Tibial artery (tissue), 4 donors: Measurements from ENCODE around the gene CDK5RAP2.

Experiments
- DNase-seq, 2 donors: peaks; one replicate each; pipeline ENCODE4 v3.0.0-alpha.2; 2019
- H3K27ac ChIP-seq, 2 donors: fragments of 200-600 bp; sonication (generic) in 1 of 2; 1 replicate in 1 of 2; 2 replicates in 1 of 2; pipeline ENCODE4 v1.5.1; 2018 to 2019; ENCODE audit warnings: mild to moderate bottlenecking in 1 of 2
- H3K27me3 ChIP-seq, 2 donors: fragments of 200-600 bp; sonication (generic) in 1 of 2; one replicate each; pipeline versions ENCODE4 v1.5.1 to v1.6.0; 2016 to 2019
- H3K36me3 ChIP-seq, 3 donors: fragments of 200-600 bp; sonication (generic) in 2 of 3; one replicate each; pipeline ENCODE4 v1.5.1; 2016 to 2019; ENCODE audit warnings: mild to moderate bottlenecking in 2 of 3
- H3K4me1 ChIP-seq, 4 donors: fragments of 200-600 bp; sonication (generic) in 2 of 4; 1 replicate in 3 of 4; 2 replicates in 1 of 4; pipeline ENCODE4 v1.5.1; 2016 to 2019
- H3K4me3 ChIP-seq, 2 donors: fragments of 200-600 bp; sonication (generic) in 1 of 2; 1 replicate in 1 of 2; 2 replicates in 1 of 2; pipeline ENCODE4 v1.5.1; 2018 to 2019; ENCODE audit warnings: mild to moderate bottlenecking in 2 of 2
- H3K9me3 ChIP-seq, 3 donors: fragments of 200-600 bp; sonication (generic) in 1 of 3; one replicate each; pipeline ENCODE4 v1.5.1; 2016 to 2019
- intact Hi-C: fragments of 100-400 bp; cut with DNase I; formaldehyde crosslinking; loops from one replicate; pipeline ENCODE4 v1.15.0; 2023; ENCODE audit warnings: low total_unique reads
- TF ChIP-seq, protein P1 (sequence below), 2 experiments: fragments of 200-600 bp in 1 of 2; fragments of 450-650 bp in 1 of 2; IDR thresholded peaks; one replicate each; pipeline ENCODE4 v1.5.1; 2017 to 2019; ENCODE audit warnings: antibody characterized with exemption in 2 of 2, mild to moderate bottlenecking in 1 of 2, moderate library complexity in 1 of 2

CDK5RAP2 gene

DNA sequence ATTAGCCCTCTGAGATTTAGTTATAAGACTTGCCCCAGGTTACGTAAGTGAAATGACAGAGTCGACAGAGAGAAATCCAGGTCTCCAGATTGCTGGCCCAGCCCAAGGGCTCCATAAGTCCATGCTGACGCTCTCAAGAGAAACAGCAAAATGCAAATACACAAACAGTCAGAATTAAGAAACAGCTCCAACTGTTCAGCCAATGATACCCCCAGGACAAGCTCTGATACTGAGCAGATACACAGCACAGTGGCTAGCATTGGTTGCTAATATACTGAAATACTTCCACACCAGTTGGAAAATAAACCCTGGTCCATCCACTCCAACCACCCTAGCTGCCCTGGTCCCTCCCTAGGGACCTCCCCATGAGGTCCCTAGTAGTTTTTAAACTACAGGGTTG, 94.2 kb downstream of the CDK5RAP2 start:
- no peaks in the 10 kb centered on the region for H3K27me3 ChIP-seq
- peaks cover 22 to 64% (median 39%) of the 10 kb centered on the region in 3 donors for H3K36me3 ChIP-seq
- H3K9me3 ChIP-seq, result no peaks in the 10 kb centered on the region
- H3K4me3 ChIP-seq, result no peak overlapping the region
- TF ChIP-seq, protein P1, sequence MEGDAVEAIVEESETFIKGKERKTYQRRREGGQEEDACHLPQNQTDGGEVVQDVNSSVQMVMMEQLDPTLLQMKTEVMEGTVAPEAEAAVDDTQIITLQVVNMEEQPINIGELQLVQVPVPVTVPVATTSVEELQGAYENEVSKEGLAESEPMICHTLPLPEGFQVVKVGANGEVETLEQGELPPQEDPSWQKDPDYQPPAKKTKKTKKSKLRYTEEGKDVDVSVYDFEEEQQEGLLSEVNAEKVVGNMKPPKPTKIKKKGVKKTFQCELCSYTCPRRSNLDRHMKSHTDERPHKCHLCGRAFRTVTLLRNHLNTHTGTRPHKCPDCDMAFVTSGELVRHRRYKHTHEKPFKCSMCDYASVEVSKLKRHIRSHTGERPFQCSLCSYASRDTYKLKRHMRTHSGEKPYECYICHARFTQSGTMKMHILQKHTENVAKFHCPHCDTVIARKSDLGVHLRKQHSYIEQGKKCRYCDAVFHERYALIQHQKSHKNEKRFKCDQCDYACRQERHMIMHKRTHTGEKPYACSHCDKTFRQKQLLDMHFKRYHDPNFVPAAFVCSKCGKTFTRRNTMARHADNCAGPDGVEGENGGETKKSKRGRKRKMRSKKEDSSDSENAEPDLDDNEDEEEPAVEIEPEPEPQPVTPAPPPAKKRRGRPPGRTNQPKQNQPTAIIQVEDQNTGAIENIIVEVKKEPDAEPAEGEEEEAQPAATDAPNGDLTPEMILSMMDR (IDR thresholded peaks at IDR 0.05), result no peak
- DNase-seq, result no peak
- H3K27ac ChIP-seq, result no peak overlapping the region
- peaks cover 0 to 3% (median 0%) of the 10 kb centered on the region in 4 donors for H3K4me1 ChIP-seq
- intact Hi-C loops, result no loop called here

DNA sequence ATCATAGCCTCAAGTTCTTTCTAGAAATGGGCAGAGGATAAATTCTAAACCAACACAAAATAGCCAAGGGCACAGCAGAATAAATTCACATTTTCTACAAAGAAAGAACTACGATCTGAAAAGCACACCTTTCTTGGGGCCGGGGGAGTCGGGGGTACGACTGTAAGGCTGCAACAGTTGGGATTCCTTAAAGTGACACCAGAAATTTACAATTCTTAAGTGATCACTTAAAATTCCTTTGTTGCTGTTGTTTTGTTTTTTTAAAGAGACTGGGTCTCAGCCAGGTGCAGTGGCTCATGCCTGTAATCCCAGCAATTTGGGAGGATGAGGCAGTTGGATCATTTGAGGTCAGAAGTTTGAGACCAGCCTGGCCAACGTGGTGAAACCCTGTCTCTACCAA, 95.8 kb downstream of the CDK5RAP2 start:
- Histone ChIP-seq H3K9me3 (no peaks in the 10 kb centered on the region), H3K4me3 (no peak overlapping the region), H3K27me3 (no peaks in the 10 kb centered on the region), H3K4me1 (peaks cover 0 to 6% (median 1%) of the 10 kb centered on the region in 4 donors), H3K27ac (no peak overlapping the region), H3K36me3 (peaks cover 15 to 50% (median 31%) of the 10 kb centered on the region in 3 donors)
- no peak for DNase-seq
- TF ChIP-seq, protein P1 (IDR thresholded peaks at IDR 0.05), result no peak
- intact Hi-C loops, result no loop called here

DNA sequence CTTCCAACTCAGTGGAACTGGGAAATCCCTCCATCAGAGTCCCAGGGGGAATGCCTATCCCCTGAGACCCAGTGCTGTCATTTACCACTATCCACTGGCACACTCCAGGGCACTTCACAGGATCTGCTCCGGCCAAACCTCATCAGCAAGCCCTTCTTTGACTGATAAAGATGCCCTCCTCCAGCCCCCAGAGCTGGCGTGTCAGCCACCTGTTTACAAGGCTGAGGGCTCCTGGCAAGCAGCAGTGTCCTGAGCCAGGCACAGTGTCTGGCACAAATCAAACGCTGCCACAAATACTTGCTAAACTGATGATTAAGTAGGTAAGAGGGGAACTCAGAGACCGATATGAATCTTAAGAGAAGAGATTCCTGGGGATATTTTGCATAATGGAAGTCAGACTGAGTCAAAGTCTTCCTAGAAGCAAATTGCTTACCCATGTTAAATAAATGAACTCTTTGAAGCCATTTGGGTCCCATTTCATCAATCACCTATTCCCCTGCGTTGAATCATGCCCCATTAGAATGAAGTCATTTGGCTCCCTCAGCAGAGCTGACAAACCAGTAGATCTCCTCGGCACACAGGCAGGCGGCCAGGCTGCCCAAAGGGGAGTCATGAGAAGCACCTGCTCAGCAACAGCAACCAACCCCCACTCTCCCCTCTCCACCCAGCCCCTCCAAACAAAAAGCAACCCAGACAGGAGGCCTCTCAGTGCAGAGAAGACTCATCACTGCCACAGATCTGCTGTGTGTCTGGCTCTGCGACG, 97.4 kb downstream of the CDK5RAP2 start:
- Histone ChIP-seq H3K27ac (no peak overlapping the region), H3K9me3 (no peaks in the 10 kb centered on the region), H3K4me1 (peaks cover 0 to 13% (median 2%) of the 10 kb centered on the region in 4 donors), H3K27me3 (no peaks in the 10 kb centered on the region), H3K36me3 (peaks cover 15 to 37% (median 21%) of the 10 kb centered on the region in 3 donors), H3K4me3 (no peak overlapping the region)
- DNase-seq, result no peak
- TF ChIP-seq, protein P1 (IDR thresholded peaks at IDR 0.05), result no peak
- intact Hi-C loops, result no loop called here

DNA sequence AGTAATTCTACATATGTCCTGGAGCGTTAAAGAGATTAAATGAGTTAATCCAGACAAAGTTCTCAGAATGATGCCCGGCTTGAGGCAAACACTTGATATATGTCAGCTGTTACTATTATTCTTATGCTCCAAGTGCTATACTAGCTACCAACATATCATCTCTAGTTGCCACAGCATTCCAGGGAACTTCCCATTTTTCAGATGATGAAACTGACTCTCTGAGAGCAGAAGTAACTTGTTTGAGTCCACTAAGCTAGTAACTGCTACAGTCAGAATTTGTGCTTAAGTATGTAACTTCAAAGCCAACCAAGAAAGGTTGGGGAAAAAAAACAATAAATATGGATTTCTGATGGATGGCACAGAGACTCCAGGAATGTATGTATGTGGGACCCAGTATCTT, 98.1 kb downstream of the CDK5RAP2 start:
- Histone ChIP-seq H3K4me3 (no peak overlapping the region), H3K4me1 (peaks cover 0 to 19% (median 5%) of the 10 kb centered on the region in 4 donors), H3K27ac (no peak overlapping the region), H3K36me3 (peaks cover 12 to 33% (median 18%) of the 10 kb centered on the region in 3 donors), H3K27me3 (no peaks in the 10 kb centered on the region), H3K9me3 (no peaks in the 10 kb centered on the region)
- intact Hi-C loops, result no loop called here
- no peak for DNase-seq
- TF ChIP-seq, protein P1 (IDR thresholded peaks at IDR 0.05), result no peak

DNA sequence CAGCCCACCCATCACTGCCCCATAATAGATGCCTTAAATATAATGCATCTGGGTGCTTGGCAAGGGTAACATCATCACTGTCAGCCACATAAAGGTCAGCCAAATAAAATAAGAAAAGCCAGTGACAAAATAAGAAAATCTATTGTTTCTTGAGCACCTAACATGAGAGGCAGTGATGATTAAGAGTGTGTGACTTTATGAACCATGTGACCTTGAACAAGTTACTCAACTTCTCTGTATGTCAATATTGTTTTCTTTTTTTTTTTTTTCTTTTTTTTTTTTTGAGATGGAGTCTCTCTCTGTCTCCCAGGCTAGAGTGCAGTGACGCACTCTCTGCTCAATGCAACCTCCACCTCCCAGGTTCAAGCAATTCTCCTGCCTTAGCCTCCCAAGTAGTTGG, 98.7 kb downstream of the CDK5RAP2 start:
- Histone ChIP-seq H3K9me3 (no peaks in the 10 kb centered on the region), H3K27ac (no peak overlapping the region), H3K36me3 (peaks cover 6 to 33% (median 13%) of the 10 kb centered on the region in 3 donors), H3K27me3 (no peaks in the 10 kb centered on the region), H3K4me1 (peaks cover 0 to 19% (median 5%) of the 10 kb centered on the region in 4 donors), H3K4me3 (no peak overlapping the region)
- no peak for DNase-seq
- intact Hi-C loops, result no loop called here
- TF ChIP-seq, protein P1 (IDR thresholded peaks at IDR 0.05), result no peak
